PC-9 (cell line): ENCODE results near the gene DYNC2H1. TPM values are rescaled to one million over a fixed set of nuclear protein-coding genes. Genes with fewer than 3 reads are reported as not detected.

Experiments
- BruUV-seq: library from RNA; stranded (reverse); fragments of 400-500 nt; replicated peaks from 2 replicates; lab custom pipeline; 2021; lab: Mats Ljungman, UMichigan
- CTCF ChIA-PET: fragments of 300-600 bp; sonication (Branson Sonifier 250); formaldehyde crosslinking; loops from one replicate; lab custom pipeline; 2022; ENCODE audit warnings: antibody characterized with exemption; lab: Charles Lee
- POLR2A ChIA-PET: fragments of 300-600 bp; sonication (Branson Sonifier 250); formaldehyde crosslinking; loops from one replicate; lab custom pipeline; 2022; ENCODE audit warnings: antibody characterized with exemption; ENCODE audit not compliant: unreplicated experiment; lab: Charles Lee
- DNase-seq, 2 experiments: peaks; one replicate each; pipeline versions ENCODE4 v3.0.0 to v3.0.0-alpha.2; 2015 to 2022; ENCODE audit warnings: mixed read lengths in 1 of 2
- H2AFZ ChIP-seq: fragments of 200-600 bp; sonication (generic); 2 replicates; pipeline ENCODE4 v1.8.1; 2017; ENCODE audit warnings: antibody characterized with exemption
- H3F3A ChIP-seq: fragments of 200-600 bp; sonication (generic); 2 replicates; pipeline ENCODE4 v1.8.1; 2017; ENCODE audit warnings: antibody characterized with exemption, mild to moderate bottlenecking, low read depth; ENCODE audit not compliant: insufficient read depth
- H3K27ac ChIP-seq: fragments of 200-600 bp; sonication (generic); 2 replicates; pipeline ENCODE4 v1.6.1; 2016; ENCODE audit warnings: mixed run types
- H3K27me3 ChIP-seq: fragments of 200-600 bp; sonication (generic); 2 replicates; pipeline ENCODE4 v1.6.1; 2016; ENCODE audit warnings: low read depth, mixed run types; ENCODE audit not compliant: insufficient read depth
- H3K36me3 ChIP-seq: fragments of 200-600 bp; sonication (generic); 2 replicates; pipeline ENCODE4 v1.6.1; 2016; ENCODE audit warnings: low read depth, mixed run types
- H3K4me1 ChIP-seq: fragments of 200-600 bp; sonication (generic); replicated peaks from 2 replicates; pipeline ENCODE4 v1.6.1; 2016; ENCODE audit warnings: mixed run types; ENCODE audit not compliant: insufficient read depth
- H3K4me2 ChIP-seq: fragments of 200-600 bp; sonication (generic); 2 replicates; pipeline ENCODE4 v1.6.1; 2017; ENCODE audit warnings: mixed run types
- H3K4me3 ChIP-seq: fragments of 200-600 bp; sonication (generic); 2 replicates; pipeline ENCODE4 v1.6.1; 2016; ENCODE audit warnings: mixed run types
- H3K79me2 ChIP-seq: fragments of 200-600 bp; sonication (generic); 2 replicates; pipeline ENCODE4 v1.6.1; 2017; ENCODE audit warnings: low read depth, mixed run types
- H3K9me2 ChIP-seq: fragments of 200-600 bp; sonication (generic); 2 replicates; pipeline ENCODE4 v1.8.1; 2017; ENCODE audit warnings: mild to moderate bottlenecking; ENCODE audit not compliant: insufficient read depth
- H3K9me3 ChIP-seq: fragments of 200-600 bp; sonication (generic); 2 replicates; pipeline ENCODE4 v1.8.1; 2016; ENCODE audit warnings: low read depth; ENCODE audit not compliant: insufficient read depth
- H4K20me1 ChIP-seq: fragments of 200-600 bp; sonication (generic); 2 replicates; pipeline ENCODE4 v1.8.1; 2017; ENCODE audit not compliant: insufficient read depth
- EZH2 ChIP-seq: fragments of 200-600 bp; sonication (generic); IDR thresholded peaks from 2 replicates; pipeline ENCODE4 v1.8.0; 2017; ENCODE audit warnings: antibody characterized with exemption, low read depth
- intact Hi-C: fragments of 100-400 bp; cut with micrococcal nuclease; formaldehyde crosslinking; loops from one replicate; pipeline ENCODE4 v1.10.0; 2022; ENCODE audit not compliant: unreplicated experiment
- total RNA-seq: library from RNA; stranded (reverse); gene quantifications from 2 replicates; pipeline ENCODE4 v1.2.3, GENCODE V29; 2021
- TF ChIP-seq, protein P1 (sequence below): fragments of 200-600 bp; sonication (generic); conservative IDR thresholded peaks from 2 replicates; pipeline ENCODE4 v1.6.1; 2017; ENCODE audit warnings: mixed run types, antibody characterized with exemption, mild to moderate bottlenecking, moderate library complexity

The DYNC2H1 gene
- total RNA-seq, 1 experiment from 2014 or later: 12.2 TPM

DNA sequence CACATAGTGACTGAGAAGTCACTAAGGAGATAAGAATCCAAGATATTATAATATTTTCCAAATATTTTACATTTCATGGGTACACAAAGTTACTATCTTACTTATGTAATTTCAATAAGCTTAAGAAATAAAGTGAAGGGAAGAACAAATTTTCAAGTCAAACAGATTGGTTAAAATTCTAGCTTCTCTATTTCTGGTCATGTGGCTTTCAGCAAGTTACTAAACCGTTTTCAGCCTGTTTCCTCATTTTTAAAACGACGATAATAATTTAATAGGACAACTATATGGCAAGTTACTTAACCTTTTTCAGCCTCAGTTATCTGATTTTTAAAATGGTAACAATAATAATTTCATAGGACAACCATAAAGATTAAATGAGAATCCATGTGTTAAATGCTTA lies 32.9 kb upstream of the DYNC2H1 start:
- peaks cover 57% of the 10 kb centered on the region for H3K36me3 ChIP-seq
- H3K79me2 ChIP-seq: peaks cover 43% of the 10 kb centered on the region
- H3K4me3 ChIP-seq: no peak overlapping the region
- no peak overlapping the region for H3K4me2 ChIP-seq
- H3K4me1 ChIP-seq: no peaks in the 10 kb centered on the region; the same call in 1 of the 2 replicates
- no TSS peak for BruUV-seq
- ChIA-PET POLR2A (no interaction called here), CTCF (no interaction called here)
- TF ChIP-seq, protein P1, sequence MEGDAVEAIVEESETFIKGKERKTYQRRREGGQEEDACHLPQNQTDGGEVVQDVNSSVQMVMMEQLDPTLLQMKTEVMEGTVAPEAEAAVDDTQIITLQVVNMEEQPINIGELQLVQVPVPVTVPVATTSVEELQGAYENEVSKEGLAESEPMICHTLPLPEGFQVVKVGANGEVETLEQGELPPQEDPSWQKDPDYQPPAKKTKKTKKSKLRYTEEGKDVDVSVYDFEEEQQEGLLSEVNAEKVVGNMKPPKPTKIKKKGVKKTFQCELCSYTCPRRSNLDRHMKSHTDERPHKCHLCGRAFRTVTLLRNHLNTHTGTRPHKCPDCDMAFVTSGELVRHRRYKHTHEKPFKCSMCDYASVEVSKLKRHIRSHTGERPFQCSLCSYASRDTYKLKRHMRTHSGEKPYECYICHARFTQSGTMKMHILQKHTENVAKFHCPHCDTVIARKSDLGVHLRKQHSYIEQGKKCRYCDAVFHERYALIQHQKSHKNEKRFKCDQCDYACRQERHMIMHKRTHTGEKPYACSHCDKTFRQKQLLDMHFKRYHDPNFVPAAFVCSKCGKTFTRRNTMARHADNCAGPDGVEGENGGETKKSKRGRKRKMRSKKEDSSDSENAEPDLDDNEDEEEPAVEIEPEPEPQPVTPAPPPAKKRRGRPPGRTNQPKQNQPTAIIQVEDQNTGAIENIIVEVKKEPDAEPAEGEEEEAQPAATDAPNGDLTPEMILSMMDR: no peak
- TF ChIP-seq EZH2: no peak
- H3K27me3 ChIP-seq: no peaks in the 10 kb centered on the region; the same call in 1 of the 2 replicates
- no peaks in the 10 kb centered on the region for H3K9me3 ChIP-seq
- H2AFZ ChIP-seq: no peak overlapping the region
- DNase-seq: no peak
- peaks cover 11% of the 10 kb centered on the region for H4K20me1 ChIP-seq
- H3K27ac ChIP-seq: no peak overlapping the region
- H3K9me2 ChIP-seq: no peaks in the 10 kb centered on the region
- peaks cover 10% of the 10 kb centered on the region for H3F3A ChIP-seq
- intact Hi-C loops: no loop called here

DNA sequence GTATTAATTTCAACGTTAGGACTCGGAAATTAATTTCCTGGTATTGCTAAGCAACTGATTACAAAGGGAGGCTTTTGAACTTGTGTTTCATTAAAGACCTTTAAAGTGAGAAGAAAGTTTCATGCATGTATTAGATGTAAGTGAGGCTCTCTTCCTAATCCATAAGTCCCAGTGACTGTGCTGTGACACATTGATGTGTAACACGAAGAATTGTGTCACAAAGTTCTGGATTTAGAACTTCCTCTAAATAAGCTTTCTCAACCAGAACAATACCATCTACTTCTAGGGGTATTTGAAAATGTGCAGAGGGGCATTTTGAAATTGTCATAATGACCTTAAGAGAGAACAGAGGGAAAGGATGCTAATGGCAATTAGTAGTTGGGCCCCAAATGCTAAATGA lies 31.7 kb upstream of the DYNC2H1 start:
- Histone ChIP-seq H3K9me3 (no peaks in the 10 kb centered on the region), H3F3A (peaks cover 10% of the 10 kb centered on the region), H3K4me1 (no peaks in the 10 kb centered on the region; the same call in 1 of the 2 replicates), H2AFZ (no peak overlapping the region), H3K36me3 (peaks cover 69% of the 10 kb centered on the region), H3K27ac (no peak overlapping the region), H3K27me3 (no peaks in the 10 kb centered on the region; the same call in 1 of the 2 replicates), H3K4me3 (no peak overlapping the region), H3K79me2 (peaks cover 48% of the 10 kb centered on the region), H4K20me1 (peaks cover 11% of the 10 kb centered on the region), H3K4me2 (no peak overlapping the region), H3K9me2 (no peaks in the 10 kb centered on the region)
- POLR2A ChIA-PET: no interaction called here
- CTCF ChIA-PET: no interaction called here
- no TSS peak for BruUV-seq
- TF ChIP-seq, protein P1: no peak
- TF ChIP-seq EZH2: no peak
- DNase-seq: no peak
- intact Hi-C loops: no loop called here

DNA sequence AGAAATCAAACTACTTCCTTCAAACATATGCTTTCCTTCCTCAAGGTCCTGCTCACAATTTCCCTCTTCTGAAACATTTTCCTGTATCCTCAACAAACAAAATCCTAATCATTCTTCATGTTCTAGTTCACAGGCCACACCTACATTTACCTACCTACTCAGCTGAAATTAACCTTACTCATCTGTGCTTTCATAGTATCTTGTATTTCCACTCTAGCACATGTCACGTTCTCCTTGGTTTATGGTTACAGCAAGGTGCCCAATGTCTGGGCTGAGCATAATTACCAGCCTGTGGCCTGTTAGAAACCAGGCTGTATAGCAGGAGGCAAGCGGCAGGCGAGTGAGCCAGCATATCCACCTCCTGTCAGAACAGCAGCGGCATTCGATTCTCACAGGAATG lies 30.5 kb upstream of the DYNC2H1 start:
- Histone ChIP-seq H3K9me3 (no peaks in the 10 kb centered on the region), H3K4me2 (no peak overlapping the region), H3K79me2 (peaks cover 48% of the 10 kb centered on the region), H3K27ac (no peak overlapping the region), H2AFZ (no peak overlapping the region), H3K27me3 (no peaks in the 10 kb centered on the region; the same call in 1 of the 2 replicates), H3F3A (peaks cover 10% of the 10 kb centered on the region), H3K9me2 (no peaks in the 10 kb centered on the region), H3K4me1 (no peaks in the 10 kb centered on the region; the same call in 1 of the 2 replicates), H3K4me3 (no peak overlapping the region), H4K20me1 (peaks cover 11% of the 10 kb centered on the region), H3K36me3 (peaks cover 72% of the 10 kb centered on the region)
- intact Hi-C loops: no loop called here
- POLR2A ChIA-PET: no interaction called here
- DNase-seq: no peak
- no TSS peak for BruUV-seq
- CTCF ChIA-PET: no interaction called here
- no peak for TF ChIP-seq EZH2
- TF ChIP-seq, protein P1: no peak
